Loucy (cell line): ENCODE measurements around the gene CHRND.

Experiments
- H2AFZ ChIP-seq: fragments of 200-600 bp; sonication (generic); 2 replicates; pipeline ENCODE4 v1.6.0; 2016; ENCODE audit warnings: antibody characterized with exemption, mild to moderate bottlenecking, low read length, moderate library complexity
- H3F3A ChIP-seq: fragments of 200-600 bp; 2 replicates; pipeline ENCODE4 v1.6.0; 2016; ENCODE audit warnings: antibody characterized with exemption, low read depth, mild to moderate bottlenecking
- H3K27me3 ChIP-seq: fragments of 200-600 bp; sonication (generic); 2 replicates; pipeline ENCODE4 v1.6.1; 2014; ENCODE audit warnings: low read length, mild to moderate bottlenecking; ENCODE audit not compliant: insufficient read depth, poor library complexity, severe bottlenecking
- H3K36me3 ChIP-seq: fragments of 200-600 bp; sonication (generic); 2 replicates; pipeline ENCODE4 v1.6.1; 2016; ENCODE audit warnings: low read length; ENCODE audit not compliant: insufficient read depth
- H3K4me1 ChIP-seq: fragments of 200-600 bp; sonication (generic); 2 replicates; pipeline ENCODE4 v1.5.1; 2014; ENCODE audit warnings: low read length, mild to moderate bottlenecking; ENCODE audit not compliant: insufficient read depth, poor library complexity, severe bottlenecking
- H3K4me2 ChIP-seq: fragments of 200-600 bp; sonication (generic); 2 replicates; pipeline ENCODE4 v1.6.0; 2014; ENCODE audit warnings: antibody characterized with exemption, low read length, low read depth, mild to moderate bottlenecking; ENCODE audit not compliant: poor library complexity, severe bottlenecking
- H3K4me3 ChIP-seq: fragments of 200-600 bp; sonication (generic); 2 replicates; pipeline ENCODE4 v1.5.1; 2014; ENCODE audit warnings: low read length, mild to moderate bottlenecking, mixed read lengths; ENCODE audit not compliant: poor library complexity, severe bottlenecking
- H3K79me2 ChIP-seq: fragments of 200-600 bp; sonication (generic); 2 replicates; pipeline ENCODE4 v1.6.1; 2014; ENCODE audit warnings: low read length; ENCODE audit not compliant: insufficient read depth
- H3K9ac ChIP-seq: fragments of 200-600 bp; sonication (generic); 2 replicates; pipeline ENCODE4 v1.6.0; 2014; ENCODE audit warnings: mild to moderate bottlenecking, low read depth, low read length, moderate library complexity; ENCODE audit not compliant: poor library complexity, severe bottlenecking
- H3K9me2 ChIP-seq: fragments of 200-600 bp; sonication (generic); replicated peaks from 2 replicates; pipeline ENCODE4 v1.6.1; 2016; ENCODE audit warnings: low read depth, low read length, mixed read lengths
- H3K9me3 ChIP-seq: fragments of 200-600 bp; sonication (generic); 2 replicates; pipeline ENCODE4 v1.6.1; 2014; ENCODE audit warnings: mild to moderate bottlenecking, antibody characterized with exemption, low read length, low read depth; ENCODE audit not compliant: insufficient read depth
- H4K20me1 ChIP-seq: fragments of 200-600 bp; sonication (generic); 2 replicates; pipeline ENCODE4 v1.6.0; 2014; ENCODE audit warnings: antibody characterized with exemption, low read length, mild to moderate bottlenecking; ENCODE audit not compliant: insufficient read depth, poor library complexity, severe bottlenecking
- CTCF ChIP-seq: fragments of 200-600 bp; sonication (generic); conservative IDR thresholded peaks from 2 replicates; pipeline ENCODE4 v1.5.1; 2014; ENCODE audit warnings: mild to moderate bottlenecking, antibody characterized with exemption, low read length
- EZH2phosphoT487 ChIP-seq: fragments of 200-600 bp; IDR thresholded peaks from 2 replicates; pipeline ENCODE4 v1.6.1; 2018; ENCODE audit warnings: antibody characterized with exemption, mild to moderate bottlenecking, moderate library complexity, borderline replicate concordance

The CHRND gene

DNA sequence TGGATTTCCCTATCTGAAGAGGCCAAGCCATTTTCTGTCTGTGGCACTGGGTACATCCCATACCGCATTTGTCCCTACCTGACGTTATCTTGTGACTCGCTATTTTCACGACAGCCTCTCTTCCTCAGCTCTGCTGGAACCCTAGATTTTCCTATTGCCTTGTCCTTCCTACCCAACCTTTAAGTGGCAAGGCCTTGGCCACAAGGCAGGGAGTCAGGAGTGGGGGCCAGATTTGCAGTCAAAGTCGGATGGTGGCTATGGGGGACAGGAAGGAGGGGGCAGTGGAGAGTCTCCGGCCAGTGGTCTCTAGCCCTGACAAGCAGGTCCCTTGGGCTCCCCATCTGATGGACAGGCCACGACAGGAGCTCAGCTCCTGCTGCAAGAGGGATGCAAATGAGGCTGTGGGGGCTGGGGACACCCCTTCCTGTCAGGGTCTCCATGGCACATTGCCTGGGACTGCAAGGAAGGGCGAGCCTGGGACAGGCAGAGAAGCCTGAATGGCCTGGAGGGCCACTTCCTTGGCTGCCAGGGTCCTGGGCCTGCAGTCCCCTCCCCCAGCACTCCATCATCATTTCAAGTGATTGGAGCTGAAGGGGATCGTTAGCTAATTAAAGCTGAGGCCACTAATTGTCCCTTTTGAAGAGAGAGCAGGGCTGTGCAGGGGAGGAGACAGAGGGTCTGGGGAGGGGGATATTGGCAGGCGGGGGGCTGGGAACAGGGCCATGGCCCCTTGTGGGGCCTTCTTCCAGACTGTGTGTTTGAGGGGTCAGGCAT is 32.1 kb upstream of the CHRND start:
- Histone ChIP-seq H3K9me3 (no peaks in the 10 kb centered on the region), H2AFZ (no peak overlapping the region), H3K9me2 (no peaks in the 10 kb centered on the region), H3K4me2 (no peak overlapping the region), H3K27me3 (no peaks in the 10 kb centered on the region), H3K9ac (no peak overlapping the region), H3K79me2 (no peaks in the 10 kb centered on the region), H3K36me3 (no peaks in the 10 kb centered on the region), H4K20me1 (no peaks in the 10 kb centered on the region), H3K4me3 (no peak overlapping the region), H3K4me1 (no peaks in the 10 kb centered on the region), H3F3A (no peaks in the 10 kb centered on the region)
- TF ChIP-seq CTCF (no peak), EZH2phosphoT487 (no peak)

- H3K4me3 ChIP-seq: no peak overlapping the region
- TF ChIP-seq EZH2phosphoT487 (no peak), CTCF (no peak)
- no peaks in the 10 kb centered on the region for H3K9me3 ChIP-seq
- no peak overlapping the region for H3K4me2 ChIP-seq
- no peaks in the 10 kb centered on the region for H3K9me2 ChIP-seq
- H3K27me3 ChIP-seq: no peaks in the 10 kb centered on the region
- H2AFZ ChIP-seq: no peak overlapping the region
- no peaks in the 10 kb centered on the region for H3K4me1 ChIP-seq
- H3K79me2 ChIP-seq: no peaks in the 10 kb centered on the region
- no peaks in the 10 kb centered on the region for H4K20me1 ChIP-seq
- no peaks in the 10 kb centered on the region for H3K36me3 ChIP-seq
- no peak overlapping the region for H3K9ac ChIP-seq
- H3F3A ChIP-seq: no peaks in the 10 kb centered on the region
Observed at GRCh38 chr2:232494542-232494941, 31.4 kb upstream of the CHRND start.

DNA sequence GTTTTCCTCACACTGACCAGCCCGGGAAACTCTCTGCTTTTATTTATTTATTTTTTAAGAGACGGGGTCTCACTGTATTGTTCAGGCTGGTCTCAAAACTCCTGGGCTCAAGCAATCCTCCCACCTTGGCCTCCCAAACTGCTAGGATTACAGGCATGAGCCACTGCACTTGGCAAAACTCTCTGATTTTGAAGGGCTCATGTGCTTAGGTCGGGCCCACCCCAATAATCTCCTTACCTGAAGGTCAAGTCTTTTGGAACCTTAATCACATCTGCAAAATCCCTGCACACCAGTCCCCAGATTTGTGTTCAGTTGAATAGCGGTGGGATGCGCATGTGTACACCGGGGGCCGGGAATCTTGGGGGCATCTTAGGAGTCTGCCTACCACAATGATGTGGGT is 30.7 kb upstream of the CHRND start:
- Histone ChIP-seq H3F3A (no peaks in the 10 kb centered on the region), H3K4me1 (no peaks in the 10 kb centered on the region), H3K4me3 (no peak overlapping the region), H4K20me1 (no peaks in the 10 kb centered on the region), H3K9me3 (no peaks in the 10 kb centered on the region), H3K36me3 (no peaks in the 10 kb centered on the region), H3K27me3 (no peaks in the 10 kb centered on the region), H2AFZ (no peak overlapping the region), H3K4me2 (no peak overlapping the region), H3K79me2 (no peaks in the 10 kb centered on the region), H3K9ac (no peak overlapping the region), H3K9me2 (no peaks in the 10 kb centered on the region)
- TF ChIP-seq EZH2phosphoT487: no peak
- TF ChIP-seq CTCF: no peak
